NCI-H2107 (cell line): Measurements from ENCODE around the gene CDK19.

Source experiments
- DNase-seq: peaks from one replicate; lab custom pipeline; 2025; lab: John Stamatoyannopoulos, UW

CDK19 gene

GRCh38 chr6:110658631-110659211, 156.5 kb downstream of the CDK19 start:
- no peak for DNase-seq

GRCh38 chr6:110656492-110656891, 158.8 kb downstream of the CDK19 start:
- DNase-seq: no peak

GRCh38 chr6:110655821-110656220, 159.4 kb downstream of the CDK19 start:
- no peak for DNase-seq

GRCh38 chr6:110654096-110654820, 161.0 kb downstream of the CDK19 start:
- no peak for DNase-seq

- no peak for DNase-seq
Observed at GRCh38 chr6:110653381-110653780, 161.9 kb downstream of the CDK19 start.

GRCh38 chr6:110652520-110652919, 162.7 kb downstream of the CDK19 start:
- no peak for DNase-seq

- no peak for DNase-seq
Observed at GRCh38 chr6:110650755-110651154, 164.5 kb downstream of the CDK19 start.

- DNase-seq: no peak
Observed at GRCh38 chr6:110649704-110650103, 165.6 kb downstream of the CDK19 start.

GRCh38 chr6:110646951-110647910, 168.0 kb downstream of the CDK19 start:
- no peak for DNase-seq

GRCh38 chr6:110646419-110646698, 168.9 kb downstream of the CDK19 start:
- DNase-seq: no peak

- no peak for DNase-seq
Observed at GRCh38 chr6:110645685-110646418, 169.4 kb downstream of the CDK19 start.

GRCh38 chr6:110643175-110643574, 172.1 kb downstream of the CDK19 start:
- DNase-seq: no peak

- no peak for DNase-seq
Observed at GRCh38 chr6:110642711-110643110, 172.6 kb downstream of the CDK19 start.

- DNase-seq: no peak
Observed at GRCh38 chr6:110636781-110637180, 178.5 kb downstream of the CDK19 start.

GRCh38 chr6:110635096-110635495, 180.2 kb downstream of the CDK19 start:
- DNase-seq: no peak

GRCh38 chr6:110633731-110634213, 181.5 kb downstream of the CDK19 start:
- no peak for DNase-seq

- DNase-seq: peak; percentile 63
Observed at GRCh38 chr6:110629153-110629552, 186.1 kb downstream of the CDK19 start.

- DNase-seq: no peak
Observed at GRCh38 chr6:110628330-110628729, 186.9 kb downstream of the CDK19 start.

GRCh38 chr6:110626442-110626841, 188.8 kb downstream of the CDK19 start:
- DNase-seq: no peak

- DNase-seq: no peak
Observed at GRCh38 chr6:110625883-110626282, 189.4 kb downstream of the CDK19 start.

GRCh38 chr6:110622912-110623578, 192.2 kb downstream of the CDK19 start:
- DNase-seq: no peak

- DNase-seq: no peak
Observed at GRCh38 chr6:110621061-110621460, 194.2 kb downstream of the CDK19 start.
